GM18868 (cell line): Measurements from ENCODE around the gene ADPGK.
"Not testable (repeated sequence)": the region's sequence is repeated elsewhere in the genome, so short reads cannot be mapped to it uniquely, and the experiment has no call there.

ENCODE experiments used
- ATAC-seq: cut with Tn5 transposase; IDR thresholded peaks from one replicate; pipeline ENCODE4 v1.9.1; 2021; ENCODE audit warnings: mild to moderate bottlenecking, moderate library complexity; ENCODE audit not compliant: unreplicated experiment

The ADPGK gene

GRCh38 chr15:72751751-72752455 is 31.7 kb downstream of the ADPGK start:
- ATAC-seq = no peak

- ATAC-seq = no peak
These were observed 33.9 kb downstream of the ADPGK start for GRCh38 chr15:72749700-72750099.

- peak; percentile 79 for ATAC-seq
These were observed 43.3 kb downstream of the ADPGK start for GRCh38 chr15:72740219-72740618.

- ATAC-seq = no peak
These were observed 45.8 kb downstream of the ADPGK start for GRCh38 chr15:72737723-72738122.

DNA sequence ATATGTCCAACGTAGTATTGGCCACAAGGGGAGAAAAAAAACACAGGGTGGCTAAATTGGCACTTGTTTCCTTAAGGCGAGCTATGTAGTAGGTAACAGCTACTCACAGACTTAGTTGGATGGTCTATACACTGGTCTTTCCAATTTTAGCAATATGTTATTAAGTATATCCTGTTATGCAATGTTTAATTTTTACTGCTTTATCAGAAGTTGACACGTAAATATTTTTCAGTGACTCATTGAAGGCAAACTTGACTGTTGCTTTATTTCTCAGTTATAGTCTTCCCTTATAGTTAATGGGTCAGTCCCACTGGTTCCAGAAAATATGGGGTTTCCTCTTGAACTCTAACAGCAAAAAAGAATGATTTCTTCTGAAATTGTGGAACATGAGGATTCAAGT is 46.5 kb downstream of the ADPGK start:
- ATAC-seq = no peak

DNA sequence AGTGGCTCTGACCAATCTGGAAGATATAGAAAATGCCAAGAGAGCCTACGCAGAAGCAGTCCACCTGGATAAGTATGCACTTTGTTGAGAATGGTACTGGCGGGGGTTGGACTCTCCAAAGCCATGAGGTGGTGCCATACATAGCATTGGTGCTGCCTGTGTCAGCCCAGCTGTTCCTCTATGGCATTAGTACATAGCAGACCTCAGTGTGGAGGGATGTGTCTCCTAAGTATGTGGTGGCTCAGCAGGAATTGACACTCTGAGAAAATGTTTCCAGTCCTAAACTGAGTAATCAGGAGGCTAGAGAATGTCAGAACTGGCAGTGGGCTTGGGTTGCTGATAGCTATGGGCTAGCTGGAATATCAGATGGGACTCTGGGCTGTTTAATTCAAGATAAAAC is 48.4 kb downstream of the ADPGK start:
- no peak for ATAC-seq

DNA sequence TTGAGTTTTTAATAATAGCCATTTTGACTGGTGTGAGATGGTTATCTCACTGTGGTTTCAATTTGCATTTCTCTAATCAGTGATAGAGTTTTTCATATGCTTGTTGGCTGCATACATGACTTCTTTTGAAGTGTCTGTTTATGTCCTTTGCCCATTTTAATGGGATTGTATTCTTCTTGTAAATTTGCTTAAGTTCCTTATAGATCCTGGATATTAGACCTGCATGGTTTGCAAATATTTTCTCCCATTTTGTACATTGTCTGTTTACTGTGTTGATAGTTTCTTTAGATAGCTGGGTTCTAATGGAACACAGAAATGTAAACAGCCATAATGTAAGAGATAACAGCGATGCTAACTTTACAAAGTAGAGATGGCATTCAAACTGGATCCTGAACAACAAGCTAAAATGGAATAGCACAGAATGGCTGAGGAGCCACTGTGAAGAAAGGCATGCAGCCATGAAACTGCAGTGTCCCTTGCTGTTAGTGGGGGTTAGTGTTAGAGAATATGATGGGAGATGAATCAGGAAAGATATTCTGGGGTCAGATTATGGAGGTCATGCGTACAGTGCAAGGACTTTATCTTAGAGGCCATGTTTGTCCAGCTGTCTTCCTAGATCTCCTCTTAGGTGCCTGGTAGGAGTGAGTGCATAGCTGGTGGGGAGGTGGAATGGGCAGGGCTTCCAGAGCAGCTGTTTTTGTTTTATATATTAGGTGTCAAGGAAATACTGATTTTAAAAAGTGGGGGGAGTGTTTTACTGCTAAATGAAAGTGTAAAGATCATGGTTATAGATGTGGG is 49.4 kb downstream of the ADPGK start:
- ATAC-seq = no peak

GRCh38 chr15:72732516-72732915 is 51.0 kb downstream of the ADPGK start:
- ATAC-seq = no peak

GRCh38 chr15:72732086-72732485 is 51.5 kb downstream of the ADPGK start:
- ATAC-seq = no peak

- ATAC-seq = no peak
These were observed 54.7 kb downstream of the ADPGK start for GRCh38 chr15:72728821-72729220.

GRCh38 chr15:72728249-72728648 is 55.3 kb downstream of the ADPGK start:
- ATAC-seq = not testable (repeated sequence)

DNA sequence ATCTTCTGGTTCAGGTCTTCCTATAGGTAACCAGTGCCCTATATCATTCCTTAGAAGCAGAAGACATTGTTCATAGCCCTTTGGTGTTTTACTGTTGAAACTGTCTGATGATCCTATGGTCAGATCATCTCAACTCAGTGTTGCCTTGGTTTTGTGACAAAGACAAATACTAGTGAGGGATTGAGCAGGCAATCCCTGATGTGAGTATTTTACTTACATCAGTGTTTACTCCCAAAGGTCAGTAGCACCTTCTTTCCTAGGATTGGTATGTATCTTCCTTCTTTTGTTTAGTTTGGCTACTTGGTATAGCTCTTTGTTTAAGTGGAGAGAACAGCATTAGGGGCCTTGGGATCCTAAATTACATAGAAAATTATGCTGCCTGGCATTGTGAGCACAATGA is 56.4 kb downstream of the ADPGK start:
- no peak for ATAC-seq

DNA sequence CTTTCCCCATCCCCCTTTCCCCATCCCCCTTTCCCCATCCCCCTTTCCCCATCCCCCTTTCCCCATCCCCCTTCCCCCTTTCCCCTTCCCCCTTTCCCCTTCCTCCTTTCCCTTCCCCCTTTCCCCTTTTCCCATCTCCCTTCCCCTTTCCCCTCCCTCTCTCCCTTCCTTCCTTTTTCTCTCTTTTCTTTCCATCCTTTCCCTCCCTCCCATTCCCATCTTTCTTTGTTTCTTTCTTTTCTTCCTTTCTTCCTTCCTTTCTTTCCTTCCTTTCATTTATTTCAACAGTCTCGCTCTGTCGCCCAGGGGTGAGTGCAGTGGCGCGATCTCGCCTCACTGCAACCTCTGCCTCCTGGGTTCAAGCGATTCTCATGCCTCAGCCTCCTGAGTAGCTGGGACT is 57.7 kb downstream of the ADPGK start:
- not testable (repeated sequence) for ATAC-seq

- ATAC-seq = no peak
These were observed 58.1 kb downstream of the ADPGK start for GRCh38 chr15:72725446-72725845.

GRCh38 chr15:72724028-72724427 is 59.5 kb downstream of the ADPGK start:
- no peak for ATAC-seq

DNA sequence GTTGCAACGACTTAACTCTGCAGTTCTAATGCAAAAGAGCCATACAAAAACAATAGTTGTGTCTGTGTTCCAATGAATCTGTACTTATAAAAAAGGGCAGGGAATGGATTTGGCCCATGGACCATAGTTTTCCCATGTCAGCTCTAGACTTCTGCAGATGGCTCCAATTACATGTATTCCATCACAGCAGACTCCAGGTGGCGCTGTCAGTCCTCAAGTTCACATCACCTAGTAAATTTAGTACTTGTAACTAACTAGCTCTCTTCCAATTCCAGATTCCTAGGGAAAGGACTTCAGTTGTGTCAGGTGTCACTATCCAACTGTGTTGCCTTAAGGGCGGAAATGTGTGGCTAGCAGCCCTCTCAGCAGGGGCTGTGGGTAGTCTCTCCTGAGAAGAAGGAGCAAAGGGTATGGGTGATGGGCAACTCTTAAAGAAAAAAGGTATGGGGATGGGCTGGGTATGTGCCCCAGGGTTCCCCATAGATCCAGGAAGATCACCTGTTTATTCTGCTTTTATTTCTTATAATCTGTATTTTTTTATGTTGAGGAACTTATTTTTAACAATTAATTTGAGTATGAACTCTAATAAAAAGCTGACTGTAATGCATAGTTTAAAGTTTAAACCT is 61.4 kb downstream of the ADPGK start:
- ATAC-seq = no peak

- not testable (repeated sequence) for ATAC-seq
These were observed 74.8 kb downstream of the ADPGK start for GRCh38 chr15:72708551-72709303.

GRCh38 chr15:72706266-72706665 is 77.3 kb downstream of the ADPGK start:
- ATAC-seq = no peak
